AG09319 (cell line): ENCODE results near the gene KIAA1549.
"Not testable (repeated sequence)": the region's sequence is repeated elsewhere in the genome, so short reads cannot be mapped to it uniquely, and the experiment has no call there.

ENCODE experiments used
- DNase-seq: peaks from one replicate; pipeline ENCODE4 v3.0.0-alpha.2; 2010; ENCODE audit warnings: low read depth; ENCODE audit errors: extremely low read depth
- CTCF ChIP-seq: IDR thresholded peaks from 2 replicates; pipeline ENCODE4 v1.5.1; 2011; ENCODE audit warnings: low read depth, mild to moderate bottlenecking, inconsistent platforms, low read length, moderate library complexity

KIAA1549 gene

GRCh38 chr7:138949421-138950088, 31.6 kb downstream of the KIAA1549 start:
- no peak for DNase-seq
- TF ChIP-seq CTCF = no peak

DNA sequence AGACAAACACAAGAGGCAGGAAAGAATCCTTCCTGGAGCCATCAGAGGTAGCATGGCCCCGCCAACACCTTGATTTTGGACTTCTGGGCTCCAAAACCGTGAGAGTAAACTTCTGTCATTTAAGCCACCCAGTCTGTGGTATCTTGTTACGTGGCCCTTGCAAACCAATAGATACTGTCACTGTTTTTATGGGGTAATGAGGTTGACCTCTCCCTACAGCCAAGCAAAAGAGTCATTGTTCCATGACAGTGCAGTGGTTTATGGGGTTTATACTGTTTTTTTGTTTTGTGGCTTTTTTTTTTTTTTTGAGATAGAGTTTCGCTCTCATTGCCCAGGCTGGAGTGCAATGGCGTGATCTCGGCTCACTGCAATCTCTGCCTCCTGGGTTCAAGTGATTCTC, 32.8 kb downstream of the KIAA1549 start:
- DNase-seq = no peak
- TF ChIP-seq CTCF = no peak

- no peak for TF ChIP-seq CTCF
- DNase-seq = no peak
These were observed 35.4 kb downstream of the KIAA1549 start for GRCh38 chr7:138945821-138946220.

GRCh38 chr7:138945154-138945553, 36.0 kb downstream of the KIAA1549 start:
- no peak for DNase-seq
- TF ChIP-seq CTCF = no peak

DNA sequence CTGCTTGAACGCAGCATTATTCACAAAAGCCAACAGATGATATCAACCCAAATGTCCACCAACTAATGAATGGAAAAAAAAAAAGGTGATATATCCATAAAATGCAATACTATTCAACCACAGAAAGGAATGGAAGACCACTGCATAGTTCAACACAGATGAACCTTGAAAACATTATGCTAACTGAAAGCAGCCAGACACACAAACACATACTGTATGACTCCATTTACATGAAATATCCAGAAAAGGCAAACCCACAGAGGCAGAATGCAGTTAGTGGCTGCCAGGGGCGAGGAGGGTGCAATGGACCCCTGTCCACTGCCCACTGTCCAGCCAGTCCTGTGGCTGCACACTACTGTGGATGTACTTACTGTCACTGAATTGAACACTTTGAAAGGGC, 36.6 kb downstream of the KIAA1549 start:
- no peak for DNase-seq
- no peak for TF ChIP-seq CTCF

- no peak for TF ChIP-seq CTCF
- no peak for DNase-seq
These were observed 38.1 kb downstream of the KIAA1549 start for GRCh38 chr7:138943061-138943460.

DNA sequence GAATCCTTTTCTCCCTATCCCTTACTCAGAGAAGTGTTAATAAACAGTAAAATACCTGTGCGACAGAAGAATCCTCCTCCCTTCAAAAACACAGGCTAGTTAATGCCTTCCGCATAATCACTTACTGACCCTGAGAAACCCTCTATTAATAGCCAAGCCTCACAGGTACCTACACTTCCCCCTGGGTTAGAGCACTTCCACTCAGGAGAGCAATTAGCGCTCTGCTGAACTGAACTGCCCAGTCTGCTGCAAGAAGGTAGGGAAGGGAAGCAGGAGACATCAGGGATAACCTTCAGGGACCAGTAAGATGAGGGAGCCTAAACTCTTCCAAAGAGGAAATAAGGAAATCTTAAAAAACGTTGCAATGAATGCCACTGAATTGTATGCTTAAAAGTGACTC, 39.6 kb downstream of the KIAA1549 start:
- no peak for DNase-seq
- TF ChIP-seq CTCF = no peak

DNA sequence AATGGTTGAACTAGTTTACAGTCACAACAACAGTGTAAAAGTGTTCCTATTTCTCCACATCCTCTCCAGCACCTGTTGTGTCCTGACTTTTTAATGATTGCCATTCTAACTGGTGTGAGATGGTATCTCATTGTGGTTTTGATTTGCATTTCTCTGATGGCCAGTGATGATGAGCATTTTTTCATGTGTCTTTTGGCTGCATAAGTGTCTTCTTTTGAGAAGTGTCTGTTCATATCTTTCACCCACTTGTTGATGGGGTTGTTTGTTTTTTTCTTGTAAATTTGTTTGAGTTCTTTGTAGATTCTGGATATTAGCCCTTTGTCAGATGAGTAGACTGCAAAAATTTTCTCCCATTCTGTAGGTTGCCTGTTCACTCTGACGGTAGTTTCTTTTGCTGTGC, 40.6 kb downstream of the KIAA1549 start:
- DNase-seq = not testable (repeated sequence)
